Body of pancreas (tissue), 4 donors: ENCODE data around the gene MERTK.
"Not testable (repeated sequence)": the region's sequence is repeated elsewhere in the genome, so short reads cannot be mapped to it uniquely, and the experiment has no call there.

Experiments
- CTCF ChIP-seq, 7 experiments: fragments of 450-650 bp in 4 of 7; fragments of 200-600 bp in 3 of 7; sonication (generic) in 3 of 7; IDR thresholded peaks; one replicate each; pipeline ENCODE4 v1.5.1; 2016 to 2019; ENCODE audit warnings: antibody characterized with exemption in 7 of 7
- POLR2A ChIP-seq, 3 donors: fragments of 450-650 bp; IDR thresholded peaks; one replicate each; pipeline ENCODE4 v1.6.1; 2016; ENCODE audit warnings: antibody characterized with exemption in 3 of 3, mild to moderate bottlenecking in 2 of 3

DNA sequence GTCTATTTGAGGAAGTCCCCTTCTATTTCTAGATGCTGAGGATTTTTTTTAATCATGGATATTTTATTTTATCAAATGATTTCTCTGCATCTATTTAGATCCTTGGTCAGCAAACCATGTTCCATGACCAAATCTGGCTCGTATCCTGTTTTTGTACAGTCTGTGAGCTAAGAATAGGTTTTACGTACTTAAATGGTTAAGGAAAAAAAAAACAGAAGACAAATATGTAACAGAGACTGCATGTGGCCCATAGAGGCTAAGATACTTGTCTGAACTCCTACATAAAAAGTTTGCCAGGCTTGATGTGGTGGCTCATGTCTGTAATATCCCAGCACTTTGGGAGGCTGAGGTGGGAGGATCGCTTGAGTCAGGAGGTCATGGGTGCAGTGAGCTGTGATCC is 45.9 kb upstream of the MERTK start:
- TF ChIP-seq CTCF, POLR2A (IDR thresholded peaks at IDR 0.05): not testable (repeated sequence)
